Adipose tissue (tissue), 3 donors: ENCODE measurements around the gene FAT1. TPM values are rescaled to one million over a fixed set of nuclear protein-coding genes. Genes with fewer than 3 reads are reported as not detected.

Source experiments
- polyA plus RNA-seq, 3 donors: library from polyadenylated mRNA; stranded (reverse); fragments of 200-250 nt; gene quantifications; one replicate each; pipeline ENCODE4 v1.2.3, GENCODE V29; 2013
- donor health status: healthy with polysubstance abuse.
- donor health status: Bipolar disorder and iron deficiency.
- donor health status: healthy.

FAT1 gene
- polyA plus RNA-seq, 3 donors: 4.5 to 39.9 (median 21.8) TPM

Other genes starting within 250 kb of the FAT1 start
- gene MTNR1A, start 168.3 kb downstream of the FAT1 start, polyA plus RNA-seq: under 1 TPM in 1 of 3 donors, not detected in 2; 0.51 TPM